Measurements from ENCODE around the gene CD58. TPM values are rescaled to one million over a fixed set of nuclear protein-coding genes. Genes with fewer than 3 reads are reported as not detected.

Gene CD58
- total RNA-seq, 1 experiment from 2014 or later = 41.9 TPM

- DNase-seq (ENCODE audit: low read depth) = no peak
These were observed 77.8 kb downstream of the CD58 start for GRCh38 chr1:116493036-116493435.

GRCh38 chr1:116492358-116492811 lies 78.4 kb downstream of the CD58 start:
- no peak for DNase-seq (ENCODE audit: low read depth)

- no peak for DNase-seq (ENCODE audit: low read depth)
These were observed 79.0 kb downstream of the CD58 start for GRCh38 chr1:116491700-116492357.

- no peak for DNase-seq (ENCODE audit: low read depth)
These were observed 80.2 kb downstream of the CD58 start for GRCh38 chr1:116490588-116490987.

GRCh38 chr1:116489231-116489697 lies 81.6 kb downstream of the CD58 start:
- peak; percentile 84 for DNase-seq (ENCODE audit: low read depth)

GRCh38 chr1:116488071-116488470 lies 82.8 kb downstream of the CD58 start:
- DNase-seq (ENCODE audit: low read depth) = no peak

- DNase-seq (ENCODE audit: low read depth) = no peak
These were observed 83.2 kb downstream of the CD58 start for GRCh38 chr1:116487583-116487982.

GRCh38 chr1:116487031-116487430 lies 83.8 kb downstream of the CD58 start:
- no peak for DNase-seq (ENCODE audit: low read depth)

GRCh38 chr1:116486424-116486823 lies 84.4 kb downstream of the CD58 start:
- DNase-seq (ENCODE audit: low read depth) = peak; percentile 45

GRCh38 chr1:116485976-116486375 lies 84.8 kb downstream of the CD58 start:
- DNase-seq (ENCODE audit: low read depth) = no peak

GRCh38 chr1:116485071-116485735 lies 85.6 kb downstream of the CD58 start:
- peak; percentile 92 for DNase-seq (ENCODE audit: low read depth)

- DNase-seq (ENCODE audit: low read depth) = no peak
These were observed 87.1 kb downstream of the CD58 start for GRCh38 chr1:116483481-116484309.

GRCh38 chr1:116482490-116482889 lies 88.3 kb downstream of the CD58 start:
- DNase-seq (ENCODE audit: low read depth) = no peak

- DNase-seq (ENCODE audit: low read depth) = no peak
These were observed 88.9 kb downstream of the CD58 start for GRCh38 chr1:116481934-116482333.

- no peak for DNase-seq (ENCODE audit: low read depth)
These were observed 92.2 kb downstream of the CD58 start for GRCh38 chr1:116478621-116479020.

GRCh38 chr1:116477429-116477828 lies 93.4 kb downstream of the CD58 start:
- DNase-seq (ENCODE audit: low read depth) = no peak

GRCh38 chr1:116476321-116476720 lies 94.5 kb downstream of the CD58 start:
- DNase-seq (ENCODE audit: low read depth) = no peak

- DNase-seq (ENCODE audit: low read depth) = no peak
These were observed 95.0 kb downstream of the CD58 start for GRCh38 chr1:116475850-116476218.

GRCh38 chr1:116474921-116475849 lies 95.6 kb downstream of the CD58 start:
- DNase-seq (ENCODE audit: low read depth) = no peak

- peak; percentile 51 for DNase-seq (ENCODE audit: low read depth)
These were observed 98.3 kb downstream of the CD58 start for GRCh38 chr1:116472431-116472961.

- DNase-seq (ENCODE audit: low read depth) = no peak
These were observed 99.6 kb downstream of the CD58 start for GRCh38 chr1:116471241-116471640.
